Hepatocyte (in vitro differentiated cells): Measurements from ENCODE around the gene ZMYND8.

Experiments
- EZH2 ChIP-seq: fragments of 200-600 bp; sonication (generic); IDR thresholded peaks from 2 replicates; pipeline ENCODE4 v1.6.1; 2016; ENCODE audit warnings: antibody characterized with exemption, mild to moderate bottlenecking, borderline replicate concordance
- TF ChIP-seq, protein P1 (sequence below): fragments of 200-600 bp; sonication (generic); IDR thresholded peaks from 2 replicates; pipeline ENCODE4 v1.5.1; 2016; ENCODE audit warnings: antibody characterized with exemption, mild to moderate bottlenecking; ENCODE audit not compliant: poor library complexity

DNA sequence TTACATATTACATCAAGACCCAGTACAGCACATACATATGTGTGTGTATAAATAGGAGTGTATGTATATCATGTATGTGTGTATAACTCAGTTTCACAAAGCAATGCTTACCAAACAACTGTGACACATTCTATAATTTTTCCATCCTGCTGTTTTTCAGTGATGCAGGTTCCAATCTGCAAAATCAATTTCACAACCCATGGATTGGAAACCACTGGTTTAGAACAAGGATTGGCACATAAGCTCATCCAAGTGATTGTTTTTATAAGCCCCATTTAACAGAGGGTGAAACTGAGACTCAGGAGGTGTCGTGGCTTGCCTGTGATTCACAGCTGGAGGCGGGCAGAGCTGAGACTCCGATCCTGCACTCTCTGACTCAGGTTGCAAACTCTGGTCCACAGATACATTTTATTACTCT lies 158.2 kb downstream of the ZMYND8 start:
- TF ChIP-seq, protein P1, sequence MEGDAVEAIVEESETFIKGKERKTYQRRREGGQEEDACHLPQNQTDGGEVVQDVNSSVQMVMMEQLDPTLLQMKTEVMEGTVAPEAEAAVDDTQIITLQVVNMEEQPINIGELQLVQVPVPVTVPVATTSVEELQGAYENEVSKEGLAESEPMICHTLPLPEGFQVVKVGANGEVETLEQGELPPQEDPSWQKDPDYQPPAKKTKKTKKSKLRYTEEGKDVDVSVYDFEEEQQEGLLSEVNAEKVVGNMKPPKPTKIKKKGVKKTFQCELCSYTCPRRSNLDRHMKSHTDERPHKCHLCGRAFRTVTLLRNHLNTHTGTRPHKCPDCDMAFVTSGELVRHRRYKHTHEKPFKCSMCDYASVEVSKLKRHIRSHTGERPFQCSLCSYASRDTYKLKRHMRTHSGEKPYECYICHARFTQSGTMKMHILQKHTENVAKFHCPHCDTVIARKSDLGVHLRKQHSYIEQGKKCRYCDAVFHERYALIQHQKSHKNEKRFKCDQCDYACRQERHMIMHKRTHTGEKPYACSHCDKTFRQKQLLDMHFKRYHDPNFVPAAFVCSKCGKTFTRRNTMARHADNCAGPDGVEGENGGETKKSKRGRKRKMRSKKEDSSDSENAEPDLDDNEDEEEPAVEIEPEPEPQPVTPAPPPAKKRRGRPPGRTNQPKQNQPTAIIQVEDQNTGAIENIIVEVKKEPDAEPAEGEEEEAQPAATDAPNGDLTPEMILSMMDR: no peak
- TF ChIP-seq EZH2: no peak
